ENCODE results near the gene PDK4.
"Not testable (repeated sequence)": the region's sequence is repeated elsewhere in the genome, so short reads cannot be mapped to it uniquely, and the experiment has no call there.

Gene PDK4

DNA sequence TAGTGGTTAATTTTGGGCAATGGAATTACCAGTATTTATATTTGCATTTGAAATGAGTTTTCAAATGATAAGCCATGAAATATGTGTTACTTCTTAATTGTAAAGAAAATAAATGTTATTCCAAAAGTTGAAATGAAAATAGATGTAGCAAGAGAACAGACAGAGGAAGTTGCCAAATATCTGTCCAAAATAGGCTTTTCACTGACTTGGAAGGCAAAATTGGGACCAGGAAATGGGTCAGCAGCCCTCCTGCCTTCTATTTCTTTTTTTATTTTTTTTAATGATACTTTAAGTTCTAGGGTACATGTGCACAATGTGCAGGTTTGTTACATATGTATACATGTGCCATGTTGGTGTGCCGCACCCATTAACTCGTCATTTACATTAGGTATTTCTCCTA lies 8.1 kb upstream of the PDK4 start:
- H3K36me3 ChIP-seq (ENCODE audit: control insufficient read depth, insufficient read depth, low read length); H3K4me1 ChIP-seq (ENCODE audit: control insufficient read depth, insufficient read depth, low read length, poor library complexity, severe bottlenecking); H3K4me3 ChIP-seq (ENCODE audit: extremely low read depth, insufficient read depth, low read length, poor library complexity, severe bottlenecking); H3K27ac ChIP-seq (ENCODE audit: low read depth, low read length, severe bottlenecking); H3K9me3 ChIP-seq (ENCODE audit: control insufficient read depth, low read length): not testable (repeated sequence)
- 80% methylated on average over 2 of the region's 2 CpGs; no CpG with 5 or more reads in 1 of the 2 experiments for WGBS, 2 experiments (ENCODE audit: insufficient coverage in 2 of 2)

DNA sequence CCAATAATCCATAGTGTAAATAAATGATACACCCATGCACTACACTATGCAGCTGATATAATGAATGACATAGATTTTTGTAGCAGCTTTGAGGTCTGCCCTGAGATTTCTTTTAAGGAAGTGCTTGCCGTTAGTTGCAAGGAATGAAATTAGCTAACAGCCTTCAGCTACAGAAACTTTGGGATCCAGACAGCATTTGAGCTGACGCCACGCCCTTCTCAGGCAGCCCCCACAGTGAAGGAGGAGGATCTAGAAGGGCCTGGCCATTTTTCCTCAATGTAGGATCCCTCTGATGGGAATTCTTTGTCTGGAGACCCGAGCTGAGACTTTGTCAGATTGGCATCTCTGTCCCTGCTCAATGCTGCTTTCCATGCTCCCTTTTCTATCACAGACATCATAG lies 6.1 kb upstream of the PDK4 start:
- Histone ChIP-seq H3K9me3 (ENCODE audit: control insufficient read depth, low read length) (peaks cover 5% of the 10 kb centered on the region), H3K36me3 (ENCODE audit: control insufficient read depth, insufficient read depth, low read length) (no peaks in the 10 kb centered on the region), H3K27ac (ENCODE audit: low read depth, low read length, severe bottlenecking) (no peak overlapping the region), H3K4me1 (ENCODE audit: control insufficient read depth, insufficient read depth, low read length, poor library complexity, severe bottlenecking) (no peaks in the 10 kb centered on the region), H3K4me3 (ENCODE audit: extremely low read depth, insufficient read depth, low read length, poor library complexity, severe bottlenecking) (no peak overlapping the region)
- 92 to 96% methylated on average over 4 of the region's 4 CpGs for WGBS, 2 experiments (ENCODE audit: insufficient coverage in 2 of 2)

DNA sequence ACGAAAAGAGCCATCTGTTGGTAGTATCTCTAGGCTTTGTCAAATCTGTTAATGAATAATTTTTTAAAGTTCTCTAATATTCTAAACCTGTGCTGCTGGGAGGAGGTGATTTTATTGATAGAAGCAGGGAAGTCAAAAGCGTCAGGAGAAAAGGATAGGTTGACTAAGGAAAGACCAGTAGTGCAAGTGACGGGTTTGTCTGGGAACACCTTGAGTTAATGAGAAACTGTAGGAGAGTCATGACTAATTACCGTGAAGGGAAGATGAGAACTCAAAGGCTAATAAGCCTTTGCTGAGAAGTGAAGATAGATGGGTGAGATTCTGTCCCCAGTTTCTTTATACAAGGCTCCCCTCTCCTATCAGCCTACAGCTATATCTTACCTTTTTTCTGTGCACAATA lies 5.0 kb upstream of the PDK4 start:
- Histone ChIP-seq H3K4me3 (ENCODE audit: extremely low read depth, insufficient read depth, low read length, poor library complexity, severe bottlenecking) (no peak overlapping the region), H3K27ac (ENCODE audit: low read depth, low read length, severe bottlenecking) (no peak overlapping the region), H3K36me3 (ENCODE audit: control insufficient read depth, insufficient read depth, low read length) (no peaks in the 10 kb centered on the region), H3K9me3 (ENCODE audit: control insufficient read depth, low read length) (peaks cover 5% of the 10 kb centered on the region), H3K4me1 (ENCODE audit: control insufficient read depth, insufficient read depth, low read length, poor library complexity, severe bottlenecking) (peaks cover 4% of the 10 kb centered on the region)
- WGBS, 2 experiments (ENCODE audit: insufficient coverage in 2 of 2) = 85 to 100% methylated on average over 2 to 4 of the region's 4 CpGs

DNA sequence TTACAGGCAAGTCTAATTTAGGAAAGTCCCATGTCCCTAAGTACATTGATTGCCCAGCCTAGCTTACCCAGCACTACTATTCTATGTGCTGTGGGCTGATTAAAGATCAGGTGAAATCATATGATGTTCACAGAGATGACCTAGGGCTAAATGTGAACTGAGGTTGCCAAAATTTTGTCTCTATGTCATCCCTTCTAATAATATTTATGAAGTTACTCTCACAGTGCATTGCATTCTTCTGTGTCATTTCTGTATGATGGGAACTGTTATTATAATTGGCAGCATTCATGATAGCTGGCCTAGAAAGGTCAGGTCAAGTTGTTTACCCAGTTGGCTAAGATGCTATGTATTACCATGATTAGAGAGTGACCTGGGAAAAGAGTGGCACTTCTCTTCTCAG lies 2.8 kb upstream of the PDK4 start:
- Histone ChIP-seq H3K9me3 (ENCODE audit: control insufficient read depth, low read length) (no peaks in the 10 kb centered on the region), H3K27ac (ENCODE audit: low read depth, low read length, severe bottlenecking) (no peak overlapping the region), H3K36me3 (ENCODE audit: control insufficient read depth, insufficient read depth, low read length) (no peaks in the 10 kb centered on the region), H3K4me1 (ENCODE audit: control insufficient read depth, insufficient read depth, low read length, poor library complexity, severe bottlenecking) (peaks cover 4% of the 10 kb centered on the region), H3K4me3 (ENCODE audit: extremely low read depth, insufficient read depth, low read length, poor library complexity, severe bottlenecking) (no peak overlapping the region)

DNA sequence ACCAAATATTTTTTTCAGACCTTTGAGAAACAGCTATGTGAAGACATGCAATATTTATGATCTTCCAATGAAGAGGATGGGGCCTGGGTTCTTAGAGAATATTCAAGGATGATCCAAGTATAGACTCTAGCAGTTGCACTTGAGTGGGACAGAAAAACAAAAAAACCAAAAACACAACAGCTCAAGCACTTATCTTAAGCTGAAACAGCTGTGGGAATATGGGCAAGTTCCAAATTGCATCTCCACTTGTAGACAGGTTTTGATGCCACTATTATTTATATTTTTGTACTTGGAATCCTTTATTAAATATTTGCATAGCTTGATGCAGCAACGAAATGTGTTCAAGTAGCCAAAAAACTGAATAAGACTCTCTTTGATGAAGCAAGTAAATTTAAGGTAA lies 2.2 kb upstream of the PDK4 start:
- Histone ChIP-seq H3K36me3 (ENCODE audit: control insufficient read depth, insufficient read depth, low read length) (no peaks in the 10 kb centered on the region), H3K27ac (ENCODE audit: low read depth, low read length, severe bottlenecking) (no peak overlapping the region)
- WGBS, 2 experiments (ENCODE audit: insufficient coverage in 2 of 2) = no CpG with 5 or more reads among the region's 1 CpG

DNA sequence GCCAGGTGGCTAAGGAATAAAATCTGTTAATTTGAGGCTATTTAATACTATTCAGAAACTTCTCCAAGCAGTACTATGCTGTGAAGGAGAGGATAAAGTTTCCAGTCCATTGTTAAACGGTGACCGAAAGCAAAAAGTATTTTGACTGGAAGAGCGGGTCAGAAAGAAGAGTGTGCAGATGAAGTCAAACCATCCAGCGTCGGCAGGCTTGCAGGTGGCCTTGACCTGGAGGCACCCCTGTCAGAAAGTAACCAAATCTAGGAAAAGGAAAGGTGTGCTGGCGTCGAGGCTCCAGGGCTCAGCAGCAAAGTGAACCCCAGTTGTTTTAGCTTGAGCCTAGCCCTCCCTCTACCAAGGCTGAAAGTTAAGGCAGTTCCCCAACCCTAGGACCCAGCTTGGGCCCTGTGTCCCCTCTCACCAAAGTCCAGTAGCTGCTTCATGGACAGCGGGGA lies 544 bp downstream of the PDK4 start:
- no peak overlapping the region for H3K27ac ChIP-seq (ENCODE audit: low read depth, low read length, severe bottlenecking)

More for the DNA sequence above, 2.2 kb upstream of the PDK4 start:
- Histone ChIP-seq H3K9me3 (ENCODE audit: control insufficient read depth, low read length) (no peaks in the 10 kb centered on the region), H3K4me1 (ENCODE audit: control insufficient read depth, insufficient read depth, low read length, poor library complexity, severe bottlenecking) (peaks cover 4% of the 10 kb centered on the region), H3K4me3 (ENCODE audit: extremely low read depth, insufficient read depth, low read length, poor library complexity, severe bottlenecking) (no peak overlapping the region)

DNA sequence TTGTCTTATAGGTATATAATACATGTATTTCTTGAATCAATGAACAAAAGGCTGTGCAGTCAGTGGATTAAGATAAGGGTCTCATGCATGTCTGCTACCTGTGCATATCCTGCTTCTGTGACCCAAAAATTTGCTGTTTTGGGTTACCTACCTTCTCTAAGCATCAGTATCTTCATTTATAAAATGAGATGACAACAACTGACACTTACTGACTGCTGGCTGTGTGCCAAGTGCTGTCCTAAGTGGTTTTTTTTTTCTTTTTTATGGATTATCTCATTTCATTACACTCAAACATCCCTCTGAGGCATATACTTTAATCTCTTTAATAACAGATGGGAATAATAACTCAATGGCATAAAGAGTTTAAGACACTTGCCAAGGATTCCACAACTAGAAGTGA lies 2.1 kb downstream of the PDK4 start:
- Histone ChIP-seq H3K4me1 (ENCODE audit: control insufficient read depth, insufficient read depth, low read length, poor library complexity, severe bottlenecking) (peaks cover 4% of the 10 kb centered on the region), H3K4me3 (ENCODE audit: extremely low read depth, insufficient read depth, low read length, poor library complexity, severe bottlenecking) (no peak overlapping the region), H3K27ac (ENCODE audit: low read depth, low read length, severe bottlenecking) (no peak overlapping the region), H3K36me3 (ENCODE audit: control insufficient read depth, insufficient read depth, low read length) (no peaks in the 10 kb centered on the region), H3K9me3 (ENCODE audit: control insufficient read depth, low read length) (no peaks in the 10 kb centered on the region)

More for the DNA sequence above, 544 bp downstream of the PDK4 start:
- H3K4me1 ChIP-seq (ENCODE audit: control insufficient read depth, insufficient read depth, low read length, poor library complexity, severe bottlenecking) = peaks cover 4% of the 10 kb centered on the region
- WGBS, 2 experiments (ENCODE audit: insufficient coverage in 2 of 2) = 41 to 49% methylated on average over 6 of the region's 8 CpGs
- H3K4me3 ChIP-seq (ENCODE audit: extremely low read depth, insufficient read depth, low read length, poor library complexity, severe bottlenecking) = peak overlapping the region; percentile 51
- no peaks in the 10 kb centered on the region for H3K9me3 ChIP-seq (ENCODE audit: control insufficient read depth, low read length)
- H3K36me3 ChIP-seq (ENCODE audit: control insufficient read depth, insufficient read depth, low read length) = no peaks in the 10 kb centered on the region

DNA sequence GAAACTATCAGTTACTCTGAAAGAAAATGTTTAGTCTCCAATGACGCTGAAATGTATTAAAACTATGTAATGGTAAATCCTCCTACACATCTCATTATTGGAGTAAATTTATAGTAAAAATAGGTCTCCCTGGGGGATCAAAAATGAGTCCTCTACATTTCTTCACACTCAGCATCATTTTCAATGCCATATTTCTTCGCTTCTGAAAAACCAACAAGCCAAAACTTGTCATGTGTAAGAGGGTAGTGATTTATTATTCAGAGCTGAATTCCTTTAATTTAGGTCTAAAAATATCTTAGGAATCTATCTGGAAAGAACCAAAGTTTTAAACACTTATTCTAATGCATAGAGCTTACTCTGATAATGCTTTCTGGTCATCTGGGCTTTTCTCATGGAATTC lies 3.0 kb downstream of the PDK4 start:
- WGBS, 2 experiments (ENCODE audit: insufficient coverage in 2 of 2) = no CpG with 5 or more reads among the region's 2 CpGs

DNA sequence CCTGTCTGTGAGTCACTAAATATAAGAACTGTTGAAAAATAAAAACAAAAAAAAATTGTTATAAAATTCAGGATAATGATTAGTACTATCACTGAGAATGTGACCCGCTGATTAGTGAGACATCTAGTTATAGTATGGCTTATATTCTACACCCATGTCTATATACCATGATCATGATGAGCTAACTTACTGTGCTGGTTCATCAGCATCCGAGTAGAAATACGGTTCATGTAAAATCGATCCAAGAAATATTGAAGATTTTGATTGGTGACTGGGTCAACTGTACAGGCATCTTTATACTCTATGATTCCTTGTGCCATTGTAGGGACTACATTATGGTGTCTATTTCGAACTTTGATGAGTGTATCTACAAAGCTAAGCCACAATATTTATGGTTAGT lies 3.7 kb downstream of the PDK4 start:
- Histone ChIP-seq H3K36me3 (ENCODE audit: control insufficient read depth, insufficient read depth, low read length) (no peaks in the 10 kb centered on the region), H3K4me1 (ENCODE audit: control insufficient read depth, insufficient read depth, low read length, poor library complexity, severe bottlenecking) (peaks cover 4% of the 10 kb centered on the region), H3K4me3 (ENCODE audit: extremely low read depth, insufficient read depth, low read length, poor library complexity, severe bottlenecking) (no peak overlapping the region), H3K9me3 (ENCODE audit: control insufficient read depth, low read length) (no peaks in the 10 kb centered on the region), H3K27ac (ENCODE audit: low read depth, low read length, severe bottlenecking) (no peak overlapping the region)
- 90% methylated on average over 3 of the region's 5 CpGs; no CpG with 5 or more reads in 1 of the 2 experiments for WGBS, 2 experiments (ENCODE audit: insufficient coverage in 2 of 2)

More for the DNA sequence above, 3.0 kb downstream of the PDK4 start:
- Histone ChIP-seq H3K4me1 (ENCODE audit: control insufficient read depth, insufficient read depth, low read length, poor library complexity, severe bottlenecking) (peaks cover 4% of the 10 kb centered on the region), H3K36me3 (ENCODE audit: control insufficient read depth, insufficient read depth, low read length) (no peaks in the 10 kb centered on the region), H3K27ac (ENCODE audit: low read depth, low read length, severe bottlenecking) (no peak overlapping the region), H3K9me3 (ENCODE audit: control insufficient read depth, low read length) (no peaks in the 10 kb centered on the region), H3K4me3 (ENCODE audit: extremely low read depth, insufficient read depth, low read length, poor library complexity, severe bottlenecking) (no peak overlapping the region)

DNA sequence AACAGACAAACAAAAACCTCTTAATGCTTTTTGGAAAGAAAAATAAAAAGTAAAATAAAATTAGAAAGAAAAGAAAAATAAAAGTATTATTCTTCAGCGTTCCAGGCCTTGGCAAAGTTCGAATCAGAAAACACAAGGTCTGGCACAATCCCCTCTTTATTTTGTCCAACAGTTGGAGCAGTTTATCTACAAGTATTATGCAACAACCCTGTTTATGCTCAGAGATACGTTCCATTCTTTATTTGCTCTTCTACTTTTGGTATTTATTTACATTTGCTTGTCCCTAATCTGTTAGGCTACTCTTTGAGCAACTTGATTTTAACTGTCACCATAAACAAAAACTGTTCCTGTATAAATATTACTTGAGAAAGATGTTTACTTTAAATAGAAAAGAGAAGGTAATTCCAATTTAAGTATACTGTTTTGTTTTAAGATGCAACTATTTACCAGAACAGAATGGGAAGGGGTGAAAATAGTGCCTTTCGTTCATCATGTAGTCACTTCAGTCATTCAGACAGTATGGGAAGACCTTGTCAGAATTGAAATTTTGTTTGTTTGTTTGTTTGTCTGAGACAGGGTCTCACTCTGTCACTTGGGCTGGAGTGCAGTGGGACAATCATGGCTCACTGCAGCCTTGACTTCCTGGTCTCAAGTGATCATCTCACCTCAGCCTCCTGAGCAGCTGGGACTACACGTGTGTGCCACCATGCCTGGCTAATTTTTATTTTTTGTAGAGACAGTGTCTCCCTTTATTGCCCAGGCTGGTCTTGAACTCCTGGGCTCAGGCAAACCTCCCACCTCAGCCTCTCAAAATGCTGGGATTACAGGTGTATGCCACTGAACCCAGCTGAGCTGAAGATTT lies 5.7 kb downstream of the PDK4 start:
- H3K36me3 ChIP-seq (ENCODE audit: control insufficient read depth, insufficient read depth, low read length) = no peaks in the 10 kb centered on the region
- H3K4me3 ChIP-seq (ENCODE audit: extremely low read depth, insufficient read depth, low read length, poor library complexity, severe bottlenecking) = no peak overlapping the region
- no peak overlapping the region for H3K27ac ChIP-seq (ENCODE audit: low read depth, low read length, severe bottlenecking)
- H3K4me1 ChIP-seq (ENCODE audit: control insufficient read depth, insufficient read depth, low read length, poor library complexity, severe bottlenecking) = no peaks in the 10 kb centered on the region
- H3K9me3 ChIP-seq (ENCODE audit: control insufficient read depth, low read length) = no peaks in the 10 kb centered on the region
- 83 to 90% methylated on average over 3 to 4 of the region's 5 CpGs for WGBS, 2 experiments (ENCODE audit: insufficient coverage in 2 of 2)

DNA sequence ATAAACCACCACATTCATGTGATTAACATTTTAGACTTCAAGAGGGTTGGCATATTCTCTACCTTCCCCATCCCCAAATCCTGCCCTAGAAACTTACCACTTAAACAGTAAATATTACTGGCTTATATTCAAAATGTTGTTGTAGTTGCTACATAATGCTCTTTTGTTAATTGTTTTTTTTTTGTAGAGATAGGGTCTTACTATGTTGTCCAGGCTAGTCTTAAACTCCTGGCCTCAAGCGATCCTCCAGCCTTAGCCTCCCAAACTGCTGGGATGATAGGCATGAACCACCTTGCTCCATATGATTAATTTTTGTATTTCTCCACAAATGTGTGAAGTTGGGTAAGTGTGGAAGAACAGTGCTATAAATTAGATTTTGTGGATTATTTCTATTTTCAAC lies 6.5 kb downstream of the PDK4 start:
- WGBS, 2 experiments (ENCODE audit: insufficient coverage in 2 of 2) = no CpG with 5 or more reads among the region's 1 CpG
- H3K27ac ChIP-seq (ENCODE audit: low read depth, low read length, severe bottlenecking) = no peak overlapping the region
- H3K9me3 ChIP-seq (ENCODE audit: control insufficient read depth, low read length) = no peaks in the 10 kb centered on the region
- H3K4me3 ChIP-seq (ENCODE audit: extremely low read depth, insufficient read depth, low read length, poor library complexity, severe bottlenecking) = no peak overlapping the region
- H3K36me3 ChIP-seq (ENCODE audit: control insufficient read depth, insufficient read depth, low read length) = no peaks in the 10 kb centered on the region
- H3K4me1 ChIP-seq (ENCODE audit: control insufficient read depth, insufficient read depth, low read length, poor library complexity, severe bottlenecking) = no peaks in the 10 kb centered on the region

All from mesodermal cell (in vitro differentiated cells).